ENCODE measurements around the gene LENG1.

LENG1 gene

DNA sequence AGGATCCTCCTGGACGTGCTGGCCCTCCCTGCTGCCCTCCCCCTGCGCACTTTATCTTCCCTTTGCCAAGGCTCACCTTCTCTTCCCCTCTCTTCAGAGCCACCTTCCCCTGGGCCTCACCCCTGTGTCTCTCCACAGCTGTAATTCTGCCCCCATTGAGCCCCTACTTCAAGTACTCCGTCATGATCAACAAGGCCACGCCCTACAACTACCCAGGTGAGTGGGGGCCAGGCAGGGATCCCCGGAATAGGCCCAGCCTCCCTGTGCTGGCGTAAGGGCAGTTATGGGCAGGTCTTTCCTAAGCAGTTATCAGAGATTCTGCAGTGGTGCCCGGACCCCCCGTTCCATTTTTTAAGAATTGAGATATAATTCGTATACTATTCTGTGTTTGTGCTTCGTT is 53.7 kb downstream of the LENG1 start:
- no peak overlapping the region for H3K4me3 ChIP-seq (ENCODE audit: low read length)
- no peaks in the 10 kb centered on the region for H3K9me3 ChIP-seq (replicated peaks; ENCODE audit: insufficient read depth, low read length)
- H3F3A ChIP-seq (ENCODE audit: insufficient read depth, low read length) = no peaks in the 10 kb centered on the region
- H3K27ac ChIP-seq (ENCODE audit: low read length) = no peak overlapping the region
- H3K9me2 ChIP-seq (replicated peaks; ENCODE audit: insufficient read depth, low read length) = no peaks in the 10 kb centered on the region
- H3K4me2 ChIP-seq (ENCODE audit: low read depth, low read length) = no peak overlapping the region
- H3K36me3 ChIP-seq (replicated peaks; ENCODE audit: insufficient read depth, low read length) = no peaks in the 10 kb centered on the region
- no peaks in the 10 kb centered on the region for H3K4me1 ChIP-seq (ENCODE audit: low read length)
- H2AFZ ChIP-seq (ENCODE audit: low read length) = no peak overlapping the region
- DNase-seq = no peak
- TF ChIP-seq EZH2 (optimal IDR thresholded peaks at IDR 0.05; ENCODE audit: low read depth, low read length) = no peak
- TF ChIP-seq EZH2phosphoT487 (IDR thresholded peaks at IDR 0.05; ENCODE audit: low read length) = no peak
- TF ChIP-seq, protein P1, sequence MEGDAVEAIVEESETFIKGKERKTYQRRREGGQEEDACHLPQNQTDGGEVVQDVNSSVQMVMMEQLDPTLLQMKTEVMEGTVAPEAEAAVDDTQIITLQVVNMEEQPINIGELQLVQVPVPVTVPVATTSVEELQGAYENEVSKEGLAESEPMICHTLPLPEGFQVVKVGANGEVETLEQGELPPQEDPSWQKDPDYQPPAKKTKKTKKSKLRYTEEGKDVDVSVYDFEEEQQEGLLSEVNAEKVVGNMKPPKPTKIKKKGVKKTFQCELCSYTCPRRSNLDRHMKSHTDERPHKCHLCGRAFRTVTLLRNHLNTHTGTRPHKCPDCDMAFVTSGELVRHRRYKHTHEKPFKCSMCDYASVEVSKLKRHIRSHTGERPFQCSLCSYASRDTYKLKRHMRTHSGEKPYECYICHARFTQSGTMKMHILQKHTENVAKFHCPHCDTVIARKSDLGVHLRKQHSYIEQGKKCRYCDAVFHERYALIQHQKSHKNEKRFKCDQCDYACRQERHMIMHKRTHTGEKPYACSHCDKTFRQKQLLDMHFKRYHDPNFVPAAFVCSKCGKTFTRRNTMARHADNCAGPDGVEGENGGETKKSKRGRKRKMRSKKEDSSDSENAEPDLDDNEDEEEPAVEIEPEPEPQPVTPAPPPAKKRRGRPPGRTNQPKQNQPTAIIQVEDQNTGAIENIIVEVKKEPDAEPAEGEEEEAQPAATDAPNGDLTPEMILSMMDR (IDR thresholded peaks at IDR 0.05; ENCODE audit: low read length) = no peak
- peaks cover 31% of the 10 kb centered on the region for H3K79me2 ChIP-seq (ENCODE audit: low read length)
- no peak overlapping the region for H3K9ac ChIP-seq (ENCODE audit: low read length)
- H3K27me3 ChIP-seq (replicated peaks; ENCODE audit: insufficient read depth, low read length) = 0 out of 2 replicates have a peak, but pooled peaks cover under 1% of the 10 kb centered on the region
- no peaks in the 10 kb centered on the region for H4K20me1 ChIP-seq (ENCODE audit: insufficient read depth, low read length)
